ENCODE measurements around the gene SRGN. TPM values are rescaled to one million over a fixed set of nuclear protein-coding genes. Genes with fewer than 3 reads are reported as not detected.

SRGN gene
- total RNA-seq, 2 experiments from 2014 or later = 279 to 292 TPM

DNA sequence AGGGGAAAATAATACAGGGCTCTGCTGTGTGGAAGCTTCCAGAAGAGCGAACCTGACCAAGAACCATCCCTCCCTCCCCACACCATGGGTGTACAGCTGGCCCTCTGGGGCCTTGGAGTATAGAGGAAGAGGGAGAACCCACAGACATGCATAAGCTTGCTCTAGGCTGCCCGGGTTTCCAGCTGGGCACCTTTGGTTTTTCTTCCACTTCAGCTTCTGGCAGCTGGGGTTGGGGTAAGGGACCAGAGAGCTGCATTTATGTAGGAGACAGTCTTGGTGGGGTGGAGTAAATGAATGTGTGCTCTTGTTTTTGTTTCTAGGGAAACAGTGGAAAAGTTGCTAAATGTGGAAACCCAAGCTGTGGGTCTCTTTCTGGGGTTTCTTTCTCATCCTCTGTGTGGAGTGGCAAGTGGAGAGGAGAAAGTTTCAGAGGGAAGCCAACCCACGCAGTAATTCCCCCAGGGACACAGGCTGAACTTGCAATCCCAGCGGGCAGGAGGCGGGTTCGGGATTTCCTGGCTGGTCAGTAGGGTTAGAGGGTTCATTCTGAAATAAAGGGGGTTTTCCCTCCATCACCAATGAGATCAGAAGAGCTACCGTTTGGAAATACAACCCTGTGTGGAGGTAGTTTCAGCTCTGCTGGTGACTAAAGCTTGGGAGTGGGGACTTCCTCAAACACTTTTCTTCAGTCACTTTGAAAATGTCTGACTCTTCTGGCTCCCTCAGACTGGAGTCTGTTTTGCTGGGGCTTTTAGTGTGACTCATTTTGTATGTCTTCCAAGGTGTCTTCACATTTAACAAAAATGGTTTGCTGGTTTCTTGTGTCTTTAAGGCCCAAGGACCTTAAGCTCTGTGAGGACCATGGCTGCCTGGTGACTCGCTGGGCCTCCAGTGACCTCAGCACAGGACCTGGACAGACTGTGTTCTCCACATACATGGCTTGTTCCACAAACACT lies 22.2 kb upstream of the SRGN start:
- Mint-ChIP-seq H3K27me3 (no peaks in the 10 kb centered on the region), H3K36me3 (ENCODE audit: low read depth) (no peaks in the 10 kb centered on the region), H3K27ac (peak overlapping the region; percentile 93), H3K4me3 (peak overlapping the region; percentile 48), H3K4me1 (ENCODE audit: low read depth) (peaks cover 41% of the 10 kb centered on the region), H3K9me3 (peaks cover 3% of the 10 kb centered on the region)
- peak; percentile 91 for ATAC-seq
- POLR2A ChIA-PET = interaction anchor here (0.6 to 3.3 kb wide), 9 partner anchors 10 to 54 kb away, joined by 3 to 52 read pairs (median 4); partner anchors contain the start of gene SRGN
- CTCF ChIA-PET = interaction anchor here (0.6 to 4.7 kb wide), 17 partner anchors 10 to 114 kb away, joined by 3 to 25 read pairs (median 4); partner anchors contain the start of gene SUPV3L1
- TF ChIP-seq, protein P1, sequence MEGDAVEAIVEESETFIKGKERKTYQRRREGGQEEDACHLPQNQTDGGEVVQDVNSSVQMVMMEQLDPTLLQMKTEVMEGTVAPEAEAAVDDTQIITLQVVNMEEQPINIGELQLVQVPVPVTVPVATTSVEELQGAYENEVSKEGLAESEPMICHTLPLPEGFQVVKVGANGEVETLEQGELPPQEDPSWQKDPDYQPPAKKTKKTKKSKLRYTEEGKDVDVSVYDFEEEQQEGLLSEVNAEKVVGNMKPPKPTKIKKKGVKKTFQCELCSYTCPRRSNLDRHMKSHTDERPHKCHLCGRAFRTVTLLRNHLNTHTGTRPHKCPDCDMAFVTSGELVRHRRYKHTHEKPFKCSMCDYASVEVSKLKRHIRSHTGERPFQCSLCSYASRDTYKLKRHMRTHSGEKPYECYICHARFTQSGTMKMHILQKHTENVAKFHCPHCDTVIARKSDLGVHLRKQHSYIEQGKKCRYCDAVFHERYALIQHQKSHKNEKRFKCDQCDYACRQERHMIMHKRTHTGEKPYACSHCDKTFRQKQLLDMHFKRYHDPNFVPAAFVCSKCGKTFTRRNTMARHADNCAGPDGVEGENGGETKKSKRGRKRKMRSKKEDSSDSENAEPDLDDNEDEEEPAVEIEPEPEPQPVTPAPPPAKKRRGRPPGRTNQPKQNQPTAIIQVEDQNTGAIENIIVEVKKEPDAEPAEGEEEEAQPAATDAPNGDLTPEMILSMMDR (IDR thresholded peaks at IDR 0.05) = no peak
- peak; percentile 63 for DNase-seq
- intact Hi-C loops (cut with micrococcal nuclease) = no loop called here

DNA sequence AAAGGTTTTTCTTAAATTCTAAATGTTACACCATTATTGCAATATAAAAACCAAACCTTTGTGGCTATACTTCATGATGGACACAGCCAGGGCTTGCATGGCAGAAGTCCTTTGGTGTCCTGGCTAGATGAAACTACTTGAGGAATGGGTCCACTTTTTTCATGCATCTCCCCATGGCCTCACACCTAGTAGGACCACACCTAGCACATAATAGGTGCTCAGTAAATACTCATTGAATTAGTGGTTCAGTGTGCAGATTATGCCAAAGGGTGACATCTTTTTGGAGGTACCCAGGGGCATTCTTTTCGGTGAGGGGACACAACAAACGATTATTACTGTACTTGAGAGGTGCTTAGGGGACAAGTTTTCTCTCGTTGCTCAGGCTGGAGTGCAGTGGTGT lies 20.7 kb upstream of the SRGN start:
- ATAC-seq = no peak
- no peak for DNase-seq
- H3K4me3 Mint-ChIP-seq = no peak overlapping the region
- H3K27me3 Mint-ChIP-seq = no peaks in the 10 kb centered on the region
- POLR2A ChIA-PET = interaction anchor here (1.1 to 2.8 kb wide), 3 partner anchors 13 to 21 kb away, joined by 3 to 52 read pairs (median 4); partner anchors contain the start of gene SRGN
- no peaks in the 10 kb centered on the region for H3K36me3 Mint-ChIP-seq (ENCODE audit: low read depth)
- H3K9me3 Mint-ChIP-seq = peaks cover 3% of the 10 kb centered on the region
- TF ChIP-seq, protein P1 (IDR thresholded peaks at IDR 0.05) = no peak
- CTCF ChIA-PET = interaction anchor here (0.8 to 4.7 kb wide), 4 partner anchors 12 to 78 kb away, joined by 3 to 25 read pairs (median 14); no protein-coding TSS in a partner anchor
- no peak overlapping the region for H3K27ac Mint-ChIP-seq
- intact Hi-C loops (cut with micrococcal nuclease) = no loop called here
- peaks cover 29% of the 10 kb centered on the region for H3K4me1 Mint-ChIP-seq (ENCODE audit: low read depth)

DNA sequence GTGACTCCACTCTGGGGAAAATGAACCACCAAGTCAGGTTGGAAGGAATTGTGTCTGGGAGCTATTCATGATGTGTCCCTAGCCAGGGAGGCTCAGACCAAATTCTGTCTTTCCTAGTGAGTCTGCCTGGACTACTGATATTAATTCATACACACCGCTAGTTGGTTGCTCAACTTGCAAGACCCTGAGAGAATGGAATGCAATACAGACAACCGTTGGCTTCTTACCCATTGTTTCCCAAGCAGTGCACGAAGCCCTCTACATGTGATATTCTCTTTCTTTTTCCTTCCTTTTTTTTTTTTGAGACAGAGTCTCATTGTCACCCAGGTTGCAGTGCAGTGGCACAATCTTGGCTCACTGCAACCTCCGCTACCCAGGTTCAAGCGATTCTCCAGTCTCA lies 19.4 kb upstream of the SRGN start:
- Mint-ChIP-seq H3K36me3 (ENCODE audit: low read depth) (no peaks in the 10 kb centered on the region), H3K27me3 (no peaks in the 10 kb centered on the region), H3K4me3 (no peak overlapping the region)

DNA sequence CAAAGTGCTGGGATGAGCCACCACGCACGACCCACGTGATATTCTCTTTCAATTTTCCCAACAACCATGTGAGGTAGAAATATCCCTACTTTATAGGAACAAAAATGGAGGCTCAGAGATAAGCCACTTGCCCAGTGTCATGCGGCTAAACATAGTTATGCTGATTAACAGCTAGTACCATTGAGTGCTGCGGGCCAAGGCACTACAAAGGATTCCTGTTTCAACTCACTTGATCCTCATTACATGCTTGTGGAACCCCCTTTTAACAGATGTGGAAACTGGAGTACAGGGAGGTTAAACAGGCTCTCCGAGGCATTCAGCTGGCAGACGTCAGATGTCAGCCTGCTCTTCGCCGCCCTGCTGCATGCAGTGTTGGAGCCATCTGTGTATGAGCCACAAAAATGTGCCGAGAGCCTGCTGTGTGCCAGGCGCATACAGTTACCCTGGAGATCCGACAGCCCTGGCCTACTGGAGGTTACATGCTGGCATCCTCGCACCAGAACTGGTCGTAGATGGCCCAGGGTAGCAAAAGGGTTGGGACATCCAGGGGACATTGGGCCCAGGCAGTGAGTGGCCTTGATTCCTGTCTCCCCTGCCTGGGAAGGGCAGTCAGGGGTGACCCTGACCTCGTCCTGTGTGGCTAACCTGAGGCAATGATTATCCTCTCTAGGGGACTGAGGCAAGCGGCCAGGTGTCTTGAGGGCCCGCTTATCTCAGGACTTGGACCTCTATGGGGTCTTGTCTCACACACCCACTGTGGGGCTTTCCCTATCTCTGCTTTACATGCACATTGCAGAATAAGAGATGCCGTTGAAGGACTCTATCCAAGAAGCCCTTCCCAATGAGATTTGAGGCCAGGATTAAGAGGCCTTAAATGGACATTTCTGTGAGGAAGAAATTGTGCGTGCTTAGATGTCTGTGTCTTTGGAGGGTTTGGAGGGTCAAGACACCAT lies 18.5 kb upstream of the SRGN start:
- Mint-ChIP-seq H3K27ac (no peak overlapping the region), H3K9me3 (peaks cover 3% of the 10 kb centered on the region), H3K4me1 (ENCODE audit: low read depth) (peaks cover 38% of the 10 kb centered on the region), H3K36me3 (ENCODE audit: low read depth) (no peaks in the 10 kb centered on the region), H3K27me3 (no peaks in the 10 kb centered on the region), H3K4me3 (no peak overlapping the region)
- DNase-seq (no peak), ATAC-seq (no peak)
- TF ChIP-seq, protein P1 (IDR thresholded peaks at IDR 0.05) = no peak
- CTCF ChIA-PET = interaction anchor here (0.7 to 1.7 kb wide), 3 partner anchors 25 to 64 kb away, joined by 3 to 4 read pairs (median 4); no protein-coding TSS in a partner anchor
- POLR2A ChIA-PET = no interaction called here
- intact Hi-C loops (cut with micrococcal nuclease) = no loop called here

More for the DNA sequence above, 19.4 kb upstream of the SRGN start:
- TF ChIP-seq, protein P1 (IDR thresholded peaks at IDR 0.05) = no peak
- intact Hi-C loops (cut with micrococcal nuclease) = no loop called here
- no peak overlapping the region for H3K27ac Mint-ChIP-seq
- H3K4me1 Mint-ChIP-seq (ENCODE audit: low read depth) = peaks cover 33% of the 10 kb centered on the region
- peaks cover 3% of the 10 kb centered on the region for H3K9me3 Mint-ChIP-seq
- CTCF ChIA-PET = interaction anchor here (0.7 to 1.7 kb wide), 3 partner anchors 25 to 63 kb away, joined by 3 to 4 read pairs (median 4); no protein-coding TSS in a partner anchor
- POLR2A ChIA-PET = interaction anchor here (1.2 kb wide), 1 partner anchor 12 kb away, joined by 4 read pairs; no protein-coding TSS in a partner anchor
- no peak for DNase-seq
- no peak for ATAC-seq
